Stimulated activated CD8-positive, alpha-beta memory T cell treated with anti-CD3 and anti-CD28 coated beads, Interleukin-7, amount 100 ng/mL, for 48 hours (primary cell): ENCODE measurements around the gene RAB43.
A peak's percentile ranks its signal among the peaks of the same experiment; 100 is the strongest.
"Not testable (repeated sequence)": the region's sequence is repeated elsewhere in the genome, so short reads cannot be mapped to it uniquely, and the experiment has no call there.

Source experiments
- DNase-seq, 2 donors: peaks; one replicate each; pipeline ENCODE4 v3.0.0-alpha.2; 2020; ENCODE audit warnings: low read depth in 1 of 2; ENCODE audit errors: extremely low read depth in 1 of 2

Gene RAB43

GRCh38 chr3:129122412-129123011, 908 bp upstream of the RAB43 start:
- no peak for DNase-seq

GRCh38 chr3:129121016-129121791, 400 bp downstream of the RAB43 start:
- no peak for DNase-seq

DNA sequence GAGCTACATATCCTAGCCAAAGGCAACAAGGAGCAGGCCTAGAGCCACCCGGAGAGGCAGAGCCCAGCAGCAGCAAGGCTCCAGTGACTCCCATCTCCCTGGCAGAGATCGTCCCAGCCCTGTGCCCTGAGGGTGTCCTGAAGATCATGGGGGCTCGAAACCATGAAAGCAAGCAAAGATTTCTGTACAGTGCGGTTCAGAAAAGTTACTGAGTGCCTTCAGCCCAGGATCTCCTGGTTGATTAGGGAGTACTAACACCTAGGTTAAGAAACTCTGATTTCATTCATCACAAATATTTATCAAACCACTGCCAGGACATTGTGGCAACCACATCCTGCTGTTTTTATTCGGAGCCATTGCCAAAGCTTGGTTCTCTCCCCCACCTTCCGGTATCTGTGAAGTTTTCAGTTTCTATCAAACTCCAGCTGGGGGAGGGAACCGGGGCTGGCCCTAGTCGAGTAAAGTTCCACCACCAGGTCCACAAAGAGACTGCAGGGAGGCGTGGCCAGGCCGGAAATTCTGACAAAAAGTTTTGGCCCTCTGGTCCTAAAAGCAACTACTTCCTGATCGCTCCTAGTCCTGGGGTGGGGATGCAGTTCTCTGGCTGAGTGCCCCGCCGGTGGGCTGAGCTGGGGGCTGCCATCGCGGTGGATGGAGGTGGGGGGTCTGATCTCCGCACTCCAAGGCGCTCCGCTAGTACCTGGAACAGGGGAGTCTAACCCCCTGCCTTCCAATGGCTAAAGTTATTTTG, 1.2 kb downstream of the RAB43 start:
- peak; percentile 81 to 93 for DNase-seq

- no peak for DNase-seq
These were observed 2.1 kb downstream of the RAB43 start for GRCh38 chr3:129119365-129120100.

DNA sequence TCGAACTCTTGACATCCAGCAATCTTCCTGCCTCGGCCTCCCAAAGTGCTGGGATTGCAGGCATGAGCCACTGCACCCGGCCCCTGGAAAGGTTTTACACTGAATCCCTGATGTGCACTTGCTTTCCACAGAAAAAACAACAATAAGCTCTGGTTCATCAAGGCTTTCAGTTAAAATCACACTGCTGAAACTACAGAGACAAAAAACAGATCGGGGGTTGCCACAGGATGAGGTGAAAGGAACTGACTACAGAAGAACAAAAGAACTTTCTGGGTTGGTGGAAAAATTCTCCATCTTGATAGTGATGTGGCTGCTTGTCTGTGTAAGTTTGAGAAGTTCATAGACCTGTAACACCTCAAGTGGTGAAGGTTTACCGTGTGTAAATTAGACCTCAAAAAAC, 2.9 kb downstream of the RAB43 start:
- no peak for DNase-seq

- no peak for DNase-seq
These were observed 4.5 kb downstream of the RAB43 start for GRCh38 chr3:129117134-129117533.

GRCh38 chr3:129116482-129116946, 5.1 kb downstream of the RAB43 start:
- no peak for DNase-seq

DNA sequence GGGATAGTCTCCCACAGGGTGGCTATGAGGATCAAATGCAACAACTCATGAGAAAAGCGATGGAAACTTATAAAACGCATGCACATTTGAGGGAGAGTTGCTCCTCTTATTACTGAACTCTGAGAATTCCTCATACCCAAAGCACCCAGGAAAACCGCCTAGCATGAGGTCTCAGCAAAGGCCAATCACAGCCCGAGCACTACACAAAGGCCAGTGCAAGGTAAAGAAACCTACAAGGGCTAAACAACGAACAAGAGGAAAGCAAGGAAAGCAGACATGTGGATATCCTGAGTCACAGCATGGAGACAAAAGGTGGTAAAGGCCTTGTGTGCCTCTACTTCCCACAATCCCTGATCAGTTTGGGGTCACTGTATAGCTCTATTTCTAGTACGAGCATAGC, 7.1 kb downstream of the RAB43 start:
- DNase-seq = no peak

DNA sequence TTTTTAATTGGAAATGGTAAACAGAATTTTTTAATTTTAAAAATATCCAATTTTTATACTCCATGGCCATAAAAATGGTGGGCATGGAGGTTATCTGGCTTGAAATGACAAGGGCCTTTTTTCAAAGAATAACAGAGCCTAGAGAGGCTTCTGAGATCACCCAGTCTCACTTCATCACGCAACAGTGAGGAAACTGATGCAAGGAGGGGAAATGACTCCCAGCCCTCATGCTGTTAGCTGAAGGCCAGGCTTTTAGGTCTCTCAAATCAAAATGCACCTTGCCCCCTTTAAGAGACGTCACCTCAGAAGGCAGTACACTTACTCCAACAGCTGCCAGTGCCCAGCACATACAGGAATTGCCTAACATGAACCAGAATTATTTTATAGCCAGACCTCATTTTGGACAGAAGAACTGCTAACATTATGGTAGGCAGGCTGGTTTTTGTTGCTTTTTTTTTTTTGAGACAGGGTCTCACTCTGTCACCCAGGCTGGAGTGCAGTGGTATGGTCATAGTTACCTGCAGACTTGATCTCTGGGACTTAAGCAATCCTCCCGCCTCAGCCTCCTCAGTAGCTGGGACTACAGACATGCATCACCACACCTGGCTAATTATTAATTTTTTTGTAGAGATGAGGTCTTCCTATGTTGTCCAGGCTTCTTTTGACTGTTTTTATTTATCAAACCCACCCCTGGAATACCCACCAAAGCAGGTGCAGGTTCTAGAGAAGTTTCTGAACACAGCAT, 9.1 kb downstream of the RAB43 start:
- DNase-seq = peak in 1 of 2 donors; percentile 66

DNA sequence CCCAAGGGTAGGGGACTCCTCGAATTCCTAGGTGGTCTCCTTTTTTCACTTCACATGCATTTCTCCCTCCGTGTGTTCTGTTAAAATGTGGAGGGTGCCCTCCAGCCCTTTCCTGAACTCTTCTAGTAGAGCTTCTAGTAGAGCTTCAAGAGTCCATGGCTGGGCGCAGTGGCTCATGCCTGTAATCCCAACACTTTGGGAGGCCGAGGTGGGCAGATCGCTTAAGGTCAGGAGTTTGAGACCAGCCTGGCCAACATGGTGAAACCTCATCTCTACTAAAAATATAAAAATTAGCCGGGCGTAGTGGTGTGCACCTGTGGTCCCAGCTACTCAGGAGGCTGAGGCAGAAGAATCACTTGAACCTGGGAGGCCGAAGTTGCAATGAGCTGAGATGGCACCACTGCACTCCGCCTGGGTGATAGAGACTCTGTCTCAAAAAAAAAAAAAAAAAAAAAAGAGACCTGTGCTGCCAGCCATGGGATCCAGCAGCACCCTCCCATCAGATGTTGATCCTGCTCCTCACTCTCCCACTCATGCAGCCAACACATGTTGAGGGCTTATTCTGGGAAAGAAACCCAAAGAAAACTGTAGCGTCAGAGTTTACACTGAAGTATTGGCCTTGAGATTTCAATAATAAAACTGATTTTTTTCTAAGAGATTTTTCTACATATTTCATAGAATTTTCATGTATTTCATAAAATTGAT, 10.4 kb downstream of the RAB43 start:
- DNase-seq = not testable (repeated sequence)

GRCh38 chr3:129107793-129108192, 13.8 kb downstream of the RAB43 start:
- no peak for DNase-seq

DNA sequence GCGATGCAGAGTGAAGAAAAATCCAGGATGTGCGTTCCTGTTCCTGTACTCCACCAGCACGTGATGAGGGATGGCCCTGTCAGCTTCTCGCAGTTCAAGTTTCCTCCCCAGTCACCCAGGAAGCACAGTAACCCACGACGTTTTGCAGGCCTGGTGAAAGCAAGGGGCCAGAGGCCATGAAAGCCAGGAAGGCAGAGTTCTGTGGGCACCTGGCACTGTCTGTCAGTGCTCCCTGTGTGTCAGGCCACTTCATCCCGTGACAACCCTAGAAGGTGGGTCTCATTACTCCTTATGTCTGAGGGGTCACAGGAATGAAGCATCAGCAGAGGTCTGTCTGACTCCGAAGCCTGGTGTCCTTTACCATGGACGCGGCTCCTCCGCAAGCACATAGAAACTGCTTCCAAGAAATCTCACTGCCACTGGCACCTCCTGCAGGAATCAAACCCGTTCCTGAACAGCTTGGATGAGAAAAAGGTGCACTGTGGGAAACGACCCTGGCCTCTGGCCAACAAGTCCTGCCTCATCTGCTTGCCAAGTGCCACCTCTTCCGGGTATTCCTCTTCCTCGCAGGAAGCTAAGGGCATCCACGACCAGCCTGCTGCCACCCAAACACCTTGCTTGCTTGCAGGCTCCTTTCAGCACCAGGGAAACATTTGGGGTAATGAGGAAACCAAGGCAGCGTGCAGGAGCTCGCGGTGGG, 14.6 kb downstream of the RAB43 start:
- no peak for DNase-seq

DNA sequence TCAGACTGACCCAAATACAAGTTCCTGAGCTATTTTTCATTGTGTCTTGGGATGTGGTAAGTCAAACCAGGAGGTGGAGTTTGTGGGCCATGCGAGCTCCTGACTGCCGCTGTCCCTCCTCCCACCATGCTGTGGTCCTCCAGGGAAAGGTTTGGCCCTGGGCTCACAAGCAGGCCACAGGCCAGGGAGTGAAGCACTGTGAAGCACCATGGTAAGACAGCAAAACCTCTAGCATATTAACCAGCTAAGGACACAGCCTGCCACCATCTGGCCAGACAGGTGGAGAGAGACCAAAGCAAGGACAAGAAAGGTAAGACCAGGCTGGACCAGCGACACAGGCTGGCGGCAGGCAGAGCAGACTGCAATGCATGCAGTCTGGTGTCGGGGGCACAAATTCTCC, 15.3 kb downstream of the RAB43 start:
- no peak for DNase-seq

GRCh38 chr3:129105862-129106261, 15.7 kb downstream of the RAB43 start:
- DNase-seq = no peak

DNA sequence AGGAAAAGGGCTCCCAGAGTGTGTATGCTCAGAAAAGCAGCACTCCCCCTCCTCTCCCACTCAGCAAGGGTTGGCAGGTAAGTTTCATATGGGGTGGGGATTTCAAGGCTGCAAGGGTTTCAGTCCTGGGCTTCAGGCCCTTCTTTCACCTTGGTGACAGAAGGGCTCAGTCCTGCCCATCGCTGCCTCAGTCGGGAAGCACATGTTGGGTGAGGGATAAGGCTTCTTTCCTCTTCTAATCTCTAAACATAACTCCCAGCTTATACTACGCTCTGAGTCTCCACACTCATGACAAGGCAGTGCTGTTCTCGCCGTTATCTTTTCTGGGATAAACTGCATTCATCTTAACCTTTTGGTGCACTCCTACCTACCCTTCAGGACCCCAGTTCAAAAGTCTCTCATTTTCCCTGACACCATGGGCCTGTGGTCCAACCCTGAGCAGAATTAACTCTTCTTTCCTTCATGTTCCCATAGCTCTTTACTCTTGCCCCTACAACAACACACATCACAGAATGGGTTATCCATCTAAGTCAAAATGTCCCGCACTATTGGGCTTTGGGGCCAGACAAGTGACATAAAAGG, 17.0 kb downstream of the RAB43 start:
- no peak for DNase-seq

- no peak for DNase-seq
These were observed 17.6 kb downstream of the RAB43 start for GRCh38 chr3:129104051-129104450.

DNA sequence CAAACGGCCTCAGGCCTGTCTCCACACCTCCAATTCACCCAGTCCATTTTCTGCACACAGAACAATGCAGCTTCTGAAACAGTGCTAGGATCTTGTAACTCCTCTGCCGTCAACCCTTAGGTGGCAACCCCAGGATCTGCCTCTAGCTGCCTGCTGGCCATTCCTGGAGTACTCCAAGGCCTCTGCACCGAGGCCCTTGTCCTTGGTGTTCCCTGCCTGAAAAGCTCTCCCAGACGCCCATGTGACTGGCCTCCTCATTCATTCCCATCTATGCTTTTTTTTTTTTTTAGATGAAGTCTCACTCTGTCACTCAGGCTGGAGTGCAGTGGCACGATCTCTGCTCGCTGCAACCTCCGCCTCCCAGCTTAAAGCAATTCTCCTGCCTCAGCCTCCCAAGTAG, 18.3 kb downstream of the RAB43 start:
- DNase-seq = no peak

DNA sequence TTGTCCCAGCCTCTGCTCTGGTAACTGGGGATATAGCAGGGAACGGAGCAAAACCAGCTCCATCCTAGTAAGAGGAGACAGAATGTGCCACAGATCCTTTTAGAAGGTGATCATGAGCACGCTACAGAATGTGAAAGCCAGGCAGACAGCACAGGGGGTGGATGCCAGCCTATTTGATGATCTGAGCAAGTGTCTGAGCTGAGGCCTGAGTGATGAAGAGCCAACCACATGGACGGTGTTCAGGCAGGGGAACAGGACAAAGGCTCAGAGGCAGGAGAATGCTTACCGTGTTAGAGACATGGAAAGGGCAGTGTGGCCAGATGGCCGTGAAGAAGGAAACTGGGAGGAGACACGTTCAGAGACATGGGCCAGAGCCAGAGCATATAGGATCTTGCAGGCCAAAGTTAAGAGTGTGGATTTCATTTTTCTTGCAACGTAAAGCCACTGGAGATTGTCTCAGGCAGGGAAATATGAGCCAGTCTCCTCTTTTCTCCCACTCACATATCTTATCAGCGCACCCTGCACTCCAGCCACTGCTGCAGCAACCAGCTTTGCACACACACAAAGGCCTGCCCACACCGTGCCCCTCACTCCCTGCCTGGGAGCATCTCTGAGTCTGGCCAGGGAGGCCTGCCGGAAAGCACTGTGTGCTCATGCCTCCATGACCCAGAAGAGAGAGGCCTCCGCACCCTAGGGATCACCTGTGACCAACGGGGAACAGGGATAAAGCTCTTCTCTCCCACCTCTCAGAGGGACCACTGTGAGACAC, 20.1 kb downstream of the RAB43 start:
- DNase-seq = no peak
